CD14-positive monocyte (primary cell): ENCODE data around the gene SIRPD. TPM values are rescaled to one million over a fixed set of nuclear protein-coding genes. Genes with fewer than 3 reads are reported as not detected.
A peak's percentile ranks its signal among the peaks of the same experiment; 100 is the strongest.

Experiments used
- DNase-seq, 3 donors: peaks; one replicate each; pipeline ENCODE4 v3.0.0-alpha.2; 2011 to 2022
- H2AFZ ChIP-seq: 2 replicates; pipeline ENCODE4 v1.6.0; 2012; ENCODE audit warnings: mild to moderate bottlenecking, low read depth, low read length, inconsistent platforms; ENCODE audit not compliant: insufficient read depth, poor library complexity, severe bottlenecking
- H3K27ac ChIP-seq, 2 donors: 1 replicate in 1 of 2; 2 replicates in 1 of 2; pipeline ENCODE4 v1.5.1; 2012 to 2013; ENCODE audit warnings: low read length in 2 of 2, control low read depth in 1 of 2, inconsistent platforms in 1 of 2, low read depth in 1 of 2, mild to moderate bottlenecking in 1 of 2
- H3K27me3 ChIP-seq, 2 donors: one replicate each; pipeline versions ENCODE4 v1.6.0 to v1.6.1; 2011 to 2013; ENCODE audit warnings: low read length in 2 of 2; ENCODE audit not compliant: control insufficient read depth in 2 of 2, insufficient read depth in 2 of 2
- H3K36me3 ChIP-seq, 2 donors: replicated peaks in 1 of 2; 1 replicate in 1 of 2; 2 replicates in 1 of 2; pipeline versions ENCODE4 v1.5.1 to v1.6.1; 2012 to 2013; ENCODE audit warnings: low read length in 2 of 2, control low read depth in 1 of 2, inconsistent platforms in 1 of 2, mild to moderate bottlenecking in 1 of 2; ENCODE audit not compliant: insufficient read depth in 2 of 2, control insufficient read depth in 1 of 2
- H3K4me1 ChIP-seq, 2 donors: 1 replicate in 1 of 2; 2 replicates in 1 of 2; pipeline versions ENCODE4 v1.5.1 to v1.6.1; 2012 to 2013; ENCODE audit warnings: low read length in 2 of 2, control low read depth in 1 of 2, inconsistent platforms in 1 of 2, mild to moderate bottlenecking in 1 of 2, moderate library complexity in 1 of 2; ENCODE audit not compliant: insufficient read depth in 2 of 2, control insufficient read depth in 1 of 2
- H3K4me2 ChIP-seq: replicated peaks from 2 replicates; pipeline ENCODE3; 2012; ENCODE audit warnings: low read length, moderate library complexity, mild to moderate bottlenecking; ENCODE audit not compliant: poor library complexity, severe bottlenecking; ENCODE audit errors: extremely low read depth
- H3K4me3 ChIP-seq, 3 experiments: fragments of 200-600 bp in 1 of 3; sonication (generic) in 1 of 3; replicated peaks in 1 of 3; 1 replicate in 2 of 3; 2 replicates in 1 of 3; pipeline ENCODE4 v1.5.1; 2011 to 2013; ENCODE audit warnings: low read length in 3 of 3, mild to moderate bottlenecking in 3 of 3, control low read depth in 2 of 3, low read depth in 2 of 3, inconsistent platforms in 1 of 3, moderate library complexity in 1 of 3
- H3K79me2 ChIP-seq: 2 replicates; pipeline ENCODE4 v1.6.0; 2012; ENCODE audit warnings: mild to moderate bottlenecking, control low read depth, inconsistent platforms, low read length, moderate library complexity; ENCODE audit not compliant: insufficient read depth
- H3K9ac ChIP-seq: 2 replicates; pipeline ENCODE4 v1.6.0; 2017; ENCODE audit warnings: low read length, mild to moderate bottlenecking; ENCODE audit not compliant: insufficient read depth, poor library complexity, severe bottlenecking
- H3K9me3 ChIP-seq, 2 donors: replicated peaks in 1 of 2; 1 replicate in 1 of 2; 2 replicates in 1 of 2; pipeline versions ENCODE4 v1.5.1 to v1.6.1; 2012 to 2013; ENCODE audit warnings: low read length in 2 of 2, control low read depth in 1 of 2; ENCODE audit not compliant: control insufficient read depth in 1 of 2, insufficient read depth in 1 of 2
- H4K20me1 ChIP-seq: 2 replicates; pipeline ENCODE4 v1.6.0; 2012; ENCODE audit warnings: mild to moderate bottlenecking, low read length, control low read depth, moderate library complexity; ENCODE audit not compliant: insufficient read depth
- H3K27ac Mint-ChIP-seq, 7 donors: one replicate each; pipeline ENCODE4 v1.8.0; 2020; ENCODE audit warnings: mild to moderate bottlenecking in 7 of 7, mixed read lengths in 7 of 7, moderate library complexity in 6 of 7, inconsistent platforms in 2 of 7
- H3K27me3 Mint-ChIP-seq, 3 donors: one replicate each; pipeline ENCODE4 v1.8.0; 2021 to 2022; ENCODE audit warnings: low read depth in 3 of 3, mild to moderate bottlenecking in 3 of 3, mixed read lengths in 3 of 3, moderate library complexity in 3 of 3, inconsistent platforms in 1 of 3
- H3K36me3 Mint-ChIP-seq, 2 donors: one replicate each; pipeline ENCODE4 v1.8.0; 2020; ENCODE audit warnings: mixed read lengths in 2 of 2, inconsistent platforms in 1 of 2, mild to moderate bottlenecking in 1 of 2
- H3K4me1 Mint-ChIP-seq: one replicate; pipeline ENCODE4 v1.8.0; 2020; ENCODE audit warnings: mild to moderate bottlenecking, mixed read lengths
- H3K4me3 Mint-ChIP-seq, 2 donors: one replicate each; pipeline ENCODE4 v1.8.0; 2020; ENCODE audit warnings: mild to moderate bottlenecking in 2 of 2, mixed read lengths in 2 of 2, moderate library complexity in 1 of 2
- H3K9me3 Mint-ChIP-seq, 7 donors: one replicate each; pipeline ENCODE4 v1.8.0; 2020 to 2022; ENCODE audit warnings: mixed read lengths in 7 of 7, mild to moderate bottlenecking in 6 of 7, moderate library complexity in 6 of 7, inconsistent platforms in 2 of 7
- CTCF ChIP-seq: fragments of 200-600 bp; IDR thresholded peaks from one replicate; pipeline ENCODE4 v1.8.0; 2022; ENCODE audit warnings: antibody characterized with exemption, mild to moderate bottlenecking
- WGBS: methylation state at CpG from one replicate; pipeline ENCODE4 v1.1.5; 2013; ENCODE audit warnings: missing lambda C conversion rate; ENCODE audit not compliant: insufficient coverage; 5-methylcytosine and 5-hydroxymethylcytosine counted together
- intact Hi-C, 2 donors: fragments of 100-400 bp; cut with micrococcal nuclease; formaldehyde crosslinking; loops; one replicate each; pipeline versions ENCODE4 v1.15.0 to v1.15.1; 2023
- polyA plus RNA-seq, 3 donors: library from polyadenylated mRNA; depleted of rRNA in 1 of 3; unstranded in 2 of 3; stranded (reverse) in 1 of 3; fragments of 300-500 nt in 2 of 3; fragments of >200 nt in 1 of 3; fragmentation: Illumina TruSeq in 2 of 3; gene quantifications; 1 replicate in 2 of 3; 2 replicates in 1 of 3; pipeline ENCODE4 v1.2.3, GENCODE V29; 2012 to 2021

Gene SIRPD
- polyA plus RNA-seq, 3 donors = 3.9 to 13.0 (median 12.0) TPM

DNA sequence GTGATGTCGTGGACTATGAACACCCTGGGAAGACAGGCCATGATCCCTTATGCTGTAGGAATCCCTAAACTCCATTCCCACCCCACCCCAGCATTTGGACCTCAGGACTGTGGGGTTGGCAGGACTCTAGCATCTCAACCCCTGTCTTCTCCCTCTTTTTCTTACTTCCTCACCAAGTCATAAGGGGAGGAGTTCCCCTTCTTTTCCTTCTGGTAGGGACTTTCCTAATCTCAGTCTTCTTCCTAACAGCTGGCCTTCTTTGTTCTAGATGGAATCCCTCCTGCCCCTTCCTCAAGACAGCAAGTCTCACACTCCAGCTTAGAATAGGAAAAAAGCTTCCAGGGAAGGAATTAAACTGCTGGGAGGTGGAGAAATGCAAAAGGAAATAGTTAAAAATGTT lies 64.0 kb downstream of the SIRPD start:
- Histone ChIP-seq H3K4me3 (peak overlapping the region in 1 of 3 experiments; percentile 97), H3K4me2 (peak overlapping the region; percentile 92), H3K36me3 (peaks cover 0 to under 1% of the 10 kb centered on the region in 2 donors), H3K27me3 (no peaks in the 10 kb centered on the region), H3K9me3 (no peaks in the 10 kb centered on the region), H2AFZ (no peak overlapping the region), H3K9ac (peak overlapping the region; percentile 11), H3K27ac (peak overlapping the region; percentile 97), H4K20me1 (peaks cover 13% of the 10 kb centered on the region), H3K79me2 (peaks cover 51% of the 10 kb centered on the region), H3K4me1 (peaks cover 48 to 71% of the 10 kb centered on the region in 2 donors)
- Mint-ChIP-seq H3K36me3 (peaks cover 5 to 9% of the 10 kb centered on the region in 2 donors), H3K4me3 (peak overlapping the region in 1 of 2 donors; percentile 51), H3K9me3 (no peaks in the 10 kb centered on the region), H3K27me3 (peaks cover 0 to 3% (median 0%) of the 10 kb centered on the region in 3 donors), H3K4me1 (peaks cover 59% of the 10 kb centered on the region), H3K27ac (peak overlapping the region; percentile 89 to 99 (median 96))
- no CpG with 5 or more reads among the region's 1 CpG for WGBS
- TF ChIP-seq CTCF = no peak
- intact Hi-C loops = loop anchor here in 1 of 2 donors (10.0 kb wide), 1 partner anchor 99 kb away; the partner anchor contains the start of gene FKBP1A
- peak; percentile 31 to 86 (median 39) for DNase-seq

DNA sequence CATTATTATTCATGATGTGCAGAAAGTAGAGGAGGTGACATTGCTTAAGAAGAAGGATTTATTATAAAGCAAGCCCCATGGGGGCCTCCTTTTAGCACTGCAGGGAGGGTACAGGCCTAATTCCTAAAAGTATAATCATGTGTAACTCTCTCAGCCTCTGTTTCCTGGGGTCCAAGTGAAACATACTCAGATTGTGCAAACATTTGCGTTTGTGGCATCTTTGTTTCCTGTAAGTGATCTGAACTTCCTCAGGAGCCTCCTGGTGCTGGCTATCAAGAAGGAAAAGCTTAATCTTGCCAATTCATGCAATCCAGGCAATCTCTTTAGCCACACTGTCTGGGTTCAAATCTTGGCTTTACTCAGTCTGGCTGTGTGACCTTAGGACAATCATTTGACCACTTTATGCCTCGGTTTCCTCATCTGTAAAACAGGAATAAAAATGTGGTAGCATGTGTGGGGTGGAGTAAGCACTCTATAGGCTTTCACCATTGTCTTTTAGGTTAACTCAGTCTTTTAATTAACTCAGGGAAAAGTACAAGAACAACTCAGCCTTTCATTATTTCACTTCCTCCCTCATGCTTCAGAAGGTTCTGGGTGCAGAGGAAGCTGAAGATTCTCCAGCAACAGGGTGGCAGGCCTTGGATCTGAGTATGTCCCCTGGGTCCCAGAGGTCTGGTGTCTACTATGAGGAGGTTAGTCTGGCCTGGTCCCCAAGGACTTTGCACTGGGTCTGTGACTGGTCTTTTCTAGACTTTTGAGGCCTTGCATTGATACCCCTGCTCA lies 65.5 kb downstream of the SIRPD start:
- peak overlapping the region; percentile 97 for H3K27ac ChIP-seq
- no peaks in the 10 kb centered on the region for H3K9me3 ChIP-seq
- H3K36me3 ChIP-seq = peaks cover 0 to 10% of the 10 kb centered on the region in 2 donors
- H2AFZ ChIP-seq = no peak overlapping the region
- no peak for TF ChIP-seq CTCF
- peak overlapping the region; percentile 92 for H3K4me2 ChIP-seq
- Mint-ChIP-seq H3K4me1 (peaks cover 74% of the 10 kb centered on the region), H3K27ac (peak overlapping the region; percentile 95 to 99 (median 98)), H3K36me3 (peaks cover 9 to 16% of the 10 kb centered on the region in 2 donors), H3K9me3 (no peaks in the 10 kb centered on the region), H3K27me3 (peaks cover 0 to 3% (median 0%) of the 10 kb centered on the region in 3 donors), H3K4me3 (peak overlapping the region; percentile 93 to 97)
- whole genome bisulfite sequencing = 0% methylated on average over 1 of the region's 2 CpGs
- H3K4me3 ChIP-seq = peak overlapping the region; percentile 71 to 97 (median 89)
- H3K9ac ChIP-seq = peak overlapping the region; percentile 83
- H3K79me2 ChIP-seq = peaks cover 66% of the 10 kb centered on the region
- intact Hi-C loops = loop anchor here in 1 of 2 donors (10.0 kb wide), 1 partner anchor 97 kb away; the partner anchor contains the start of gene FKBP1A
- H3K27me3 ChIP-seq = no peaks in the 10 kb centered on the region
- H4K20me1 ChIP-seq = peaks cover 28% of the 10 kb centered on the region
- peak; percentile 36 to 80 (median 73) for DNase-seq
- peaks cover 58 to 86% of the 10 kb centered on the region in 2 donors for H3K4me1 ChIP-seq
